GM12873 (cell line): ENCODE measurements around the gene KLF1.

Experiments
- CTCF ChIP-seq: IDR thresholded peaks from 2 replicates; pipeline ENCODE4 v1.5.1; 2012; ENCODE audit warnings: low read depth, mild to moderate bottlenecking, moderate library complexity, low read length, control low read depth; ENCODE audit not compliant: insufficient read depth; ENCODE audit errors: missing control alignments

KLF1 gene

GRCh38 chr19:12859546-12859945 is 27.5 kb downstream of the KLF1 start:
- TF ChIP-seq CTCF: no peak

- TF ChIP-seq CTCF: no peak
Measured at GRCh38 chr19:12858041-12858928, 28.7 kb downstream of the KLF1 start.

GRCh38 chr19:12856653-12857052 is 30.3 kb downstream of the KLF1 start:
- no peak for TF ChIP-seq CTCF

- peak; percentile 99 for TF ChIP-seq CTCF
Measured at GRCh38 chr19:12847159-12848139, 39.6 kb downstream of the KLF1 start.

- no peak for TF ChIP-seq CTCF
Measured at GRCh38 chr19:12843999-12844732, 42.8 kb downstream of the KLF1 start.

GRCh38 chr19:12843328-12843727 is 43.7 kb downstream of the KLF1 start:
- TF ChIP-seq CTCF: no peak
